Stimulated activated CD4-positive, alpha-beta T cell treated with anti-CD3 and anti-CD28 coated beads, Interleukin-4, amount 100 ng/mL, for 24 hours (primary cell): ENCODE results near the gene GTF2A1L.
"Not testable (repeated sequence)": the region's sequence is repeated elsewhere in the genome, so short reads cannot be mapped to it uniquely, and the experiment has no call there.

Source experiments
- DNase-seq: peaks from one replicate; pipeline ENCODE4 v3.0.0-alpha.2; 2020

Gene GTF2A1L

GRCh38 chr2:48617618-48618017, at the start of gene GTF2A1L:
TSS of gene GTF2A1L (plus strand) at chr2:48617856. CDS start at chr2:48617875, 19 bp downstream.
- no peak for DNase-seq

GRCh38 chr2:48568547-48568946, 49.1 kb upstream of the GTF2A1L start:
- no peak for DNase-seq

- DNase-seq: no peak
Measured at GRCh38 chr2:48569433-48569832, 48.2 kb upstream of the GTF2A1L start.

GRCh38 chr2:48572816-48573215, 44.8 kb upstream of the GTF2A1L start:
- no peak for DNase-seq

- DNase-seq: no peak
Measured at GRCh38 chr2:48574353-48575287, 43.0 kb upstream of the GTF2A1L start.

GRCh38 chr2:48578313-48578712, 39.3 kb upstream of the GTF2A1L start:
- DNase-seq: no peak

- DNase-seq: no peak
Measured at GRCh38 chr2:48583961-48584360, 33.7 kb upstream of the GTF2A1L start.

GRCh38 chr2:48584551-48584950, 33.1 kb upstream of the GTF2A1L start:
- no peak for DNase-seq

- no peak for DNase-seq
Measured at GRCh38 chr2:48586433-48586832, 31.2 kb upstream of the GTF2A1L start.

GRCh38 chr2:48587560-48587959, 30.1 kb upstream of the GTF2A1L start:
- no peak for DNase-seq

GRCh38 chr2:48587961-48588360, 29.7 kb upstream of the GTF2A1L start:
- no peak for DNase-seq

- no peak for DNase-seq
Measured at GRCh38 chr2:48588745-48589144, 28.9 kb upstream of the GTF2A1L start.

- DNase-seq: no peak
Measured at GRCh38 chr2:48589170-48589767, 28.4 kb upstream of the GTF2A1L start.

- DNase-seq: no peak
Measured at GRCh38 chr2:48590017-48590416, 27.6 kb upstream of the GTF2A1L start.

- no peak for DNase-seq
Measured at GRCh38 chr2:48592067-48592466, 25.6 kb upstream of the GTF2A1L start.

- not testable (repeated sequence) for DNase-seq
Measured at GRCh38 chr2:48596751-48597150, 20.9 kb upstream of the GTF2A1L start.

GRCh38 chr2:48597492-48597891, 20.2 kb upstream of the GTF2A1L start:
- no peak for DNase-seq

- DNase-seq: no peak
Measured at GRCh38 chr2:48600204-48600813, 17.3 kb upstream of the GTF2A1L start.

GRCh38 chr2:48600917-48601316, 16.7 kb upstream of the GTF2A1L start:
- DNase-seq: no peak

- no peak for DNase-seq
Measured at GRCh38 chr2:48601349-48601748, 16.3 kb upstream of the GTF2A1L start.

GRCh38 chr2:48605482-48606175, 12.0 kb upstream of the GTF2A1L start:
- no peak for DNase-seq

- no peak for DNase-seq
Measured at GRCh38 chr2:48607307-48608014, 10.2 kb upstream of the GTF2A1L start.

GRCh38 chr2:48613211-48613610, 4.4 kb upstream of the GTF2A1L start:
- no peak for DNase-seq
